GM23338 (cell line): Measurements from ENCODE around the gene FOXJ2. TPM values are rescaled to one million over a fixed set of nuclear protein-coding genes. Genes with fewer than 3 reads are reported as not detected.

Experiments used
- ATAC-seq: fragments of 200-7000 bp; cut with Tn5 transposase; 3 replicates; pipeline ENCODE4 v1.9.1; 2020
- DNase-seq: peaks from one replicate; pipeline ENCODE4 v3.0.0-alpha.2; 2015; ENCODE audit warnings: low spot score
- H2AFZ ChIP-seq: fragments of 200-600 bp; sonication (generic); 2 replicates; pipeline ENCODE4 v1.8.0; 2016; ENCODE audit warnings: antibody characterized with exemption, mild to moderate bottlenecking, moderate library complexity
- H3F3A ChIP-seq: fragments of 200-600 bp; sonication (generic); replicated peaks from 2 replicates; pipeline ENCODE4 v1.8.0; 2017; ENCODE audit warnings: antibody characterized with exemption, mixed run types, low read depth
- H3K27ac ChIP-seq: fragments of 200-600 bp; sonication (generic); 2 replicates; pipeline ENCODE4 v1.6.1; 2016; ENCODE audit warnings: low read depth
- H3K27me3 ChIP-seq: fragments of 200-600 bp; sonication (generic); 2 replicates; pipeline ENCODE4 v1.8.0; 2016; ENCODE audit warnings: mild to moderate bottlenecking, mixed run types, moderate library complexity; ENCODE audit not compliant: insufficient read depth
- H3K36me3 ChIP-seq: fragments of 200-600 bp; sonication (generic); 2 replicates; pipeline ENCODE4 v1.8.0; 2016; ENCODE audit warnings: mild to moderate bottlenecking; ENCODE audit not compliant: insufficient read depth
- H3K4me1 ChIP-seq: fragments of 200-600 bp; sonication (generic); 2 replicates; pipeline ENCODE4 v1.8.0; 2016; ENCODE audit warnings: mild to moderate bottlenecking, moderate library complexity; ENCODE audit not compliant: insufficient read depth
- H3K4me2 ChIP-seq: fragments of 200-600 bp; sonication (generic); 2 replicates; pipeline ENCODE4 v1.7.1; 2017; ENCODE audit warnings: mixed run types
- H3K4me3 ChIP-seq: fragments of 200-600 bp; sonication (generic); 2 replicates; pipeline ENCODE4 v1.6.1; 2016; ENCODE audit warnings: mixed run types
- H3K79me2 ChIP-seq: fragments of 200-600 bp; sonication (generic); replicated peaks from 2 replicates; pipeline ENCODE4 v1.8.0; 2017; ENCODE audit warnings: mild to moderate bottlenecking; ENCODE audit not compliant: insufficient read depth
- H3K9me2 ChIP-seq: fragments of 200-600 bp; sonication (generic); 2 replicates; pipeline ENCODE4 v1.8.0; 2017; ENCODE audit not compliant: insufficient read depth
- H4K20me1 ChIP-seq: fragments of 200-600 bp; sonication (generic); replicated peaks from 2 replicates; pipeline ENCODE4 v1.8.0; 2017; ENCODE audit warnings: mild to moderate bottlenecking; ENCODE audit not compliant: insufficient read depth
- H3K27ac Mint-ChIP-seq: 2 replicates; pipeline ENCODE4 v1.8.0; 2020; ENCODE audit warnings: inconsistent platforms, mild to moderate bottlenecking, moderate library complexity, mixed read lengths
- H3K27me3 Mint-ChIP-seq: 3 replicates; pipeline ENCODE4 v1.8.0; 2022; ENCODE audit warnings: low read depth, mild to moderate bottlenecking, moderate library complexity, mixed read lengths, inconsistent platforms; ENCODE audit not compliant: insufficient read depth, poor library complexity
- H3K36me3 Mint-ChIP-seq: 3 replicates; pipeline ENCODE4 v1.8.0; 2021; ENCODE audit warnings: low read depth, mild to moderate bottlenecking, inconsistent platforms, moderate library complexity, mixed read lengths
- H3K4me1 Mint-ChIP-seq: 3 replicates; pipeline ENCODE4 v1.8.0; 2020; ENCODE audit warnings: mild to moderate bottlenecking, inconsistent platforms, mixed read lengths
- H3K4me3 Mint-ChIP-seq: 3 replicates; pipeline ENCODE4 v1.8.0; 2021; ENCODE audit warnings: moderate library complexity, mild to moderate bottlenecking, inconsistent platforms, mixed read lengths
- H3K9me3 Mint-ChIP-seq: 3 replicates; pipeline ENCODE4 v1.8.0; 2020; ENCODE audit warnings: moderate library complexity, mild to moderate bottlenecking, inconsistent platforms, mixed read lengths
- CTCF ChIP-seq, 2 experiments: fragments of 200-600 bp in 1 of 2; sonication (generic) in 1 of 2; conservative IDR thresholded peaks; 2 replicates each; pipeline versions ENCODE4 v1.5.1 to v1.6.1; 2016 to 2017; ENCODE audit warnings: antibody characterized with exemption in 2 of 2, low read depth in 2 of 2, mild to moderate bottlenecking in 2 of 2, moderate library complexity in 1 of 2
- EZH2phosphoT487 ChIP-seq: fragments of 200-600 bp; sonication (generic); IDR thresholded peaks from one replicate; pipeline ENCODE4 v1.8.1; 2018; ENCODE audit warnings: antibody characterized with exemption; ENCODE audit not compliant: unreplicated experiment
- NANOG ChIP-seq: IDR thresholded peaks from 2 replicates; pipeline ENCODE4 v1.6.1; 2016; ENCODE audit warnings: antibody characterized with exemption, borderline replicate concordance
- REST ChIP-seq: IDR thresholded peaks from one replicate; pipeline ENCODE4 v1.6.1; 2018; ENCODE audit warnings: antibody characterized with exemption; ENCODE audit not compliant: unreplicated experiment
- ZNF114 ChIP-seq: fragments of 250-450 bp; sonication (Bioruptor Pico); IDR thresholded peaks from 2 replicates; pipeline ENCODE4 v1.5.0; 2020; ENCODE audit warnings: mild to moderate bottlenecking, moderate library complexity
- polyA plus RNA-seq: library from polyadenylated mRNA; unstranded; fragments of >200 nt; fragmentation: Nextera tagmentation; extraction: Ambion mirVana; gene quantifications from 2 replicates; pipeline ENCODE4 v1.2.1, GENCODE V29; 2016
- total RNA-seq: library from RNA; depleted of rRNA; stranded (reverse); fragments of >200 nt; shearing (Covaris generic); gene quantifications from 2 replicates; pipeline ENCODE4 v1.2.3, GENCODE V29; 2014

Gene FOXJ2
- total and polyA plus RNA-seq, 2 experiments from 2014 or later: 4.9 to 10.4 TPM

GRCh38 chr12:7985802-7986418, 46.6 kb upstream of the FOXJ2 start (continued):
- TF ChIP-seq CTCF (conservative IDR thresholded peaks at IDR 0.05; ENCODE audit: low read depth in 2 of 2) (no peak), EZH2phosphoT487 (no peak), ZNF114 (no peak)

- peaks cover 21% of the 10 kb centered on the region; the same call in 1 of the 2 replicates for H3K4me1 ChIP-seq
- TF ChIP-seq CTCF (conservative IDR thresholded peaks at IDR 0.05; ENCODE audit: low read depth in 2 of 2) (no peak), NANOG (no peak), REST (no peak)
- H3K4me3 ChIP-seq: no peak overlapping the region
- no peaks in the 10 kb centered on the region for H3K9me2 ChIP-seq
- no peak overlapping the region for H3K4me2 ChIP-seq
- Mint-ChIP-seq H3K4me1 (peaks cover 11% of the 10 kb centered on the region), H3K4me3 (no peak overlapping the region), H3K27ac (no peak overlapping the region), H3K27me3 (peaks cover 10% of the 10 kb centered on the region), H3K9me3 (no peaks in the 10 kb centered on the region; the same call in 2 of the 3 replicates), H3K36me3 (no peaks in the 10 kb centered on the region)
- H2AFZ ChIP-seq: peak overlapping the region; percentile 52; the same call in 1 of the 2 replicates
- no peaks in the 10 kb centered on the region for H3K36me3 ChIP-seq
- no peaks in the 10 kb centered on the region for H3F3A ChIP-seq
- H3K27me3 ChIP-seq: no peaks in the 10 kb centered on the region
- no peak for DNase-seq
- no peaks in the 10 kb centered on the region for H4K20me1 ChIP-seq
- H3K27ac ChIP-seq: no peak overlapping the region
- no peaks in the 10 kb centered on the region for H3K79me2 ChIP-seq
- no peak for ATAC-seq
These were observed 42.6 kb upstream of the FOXJ2 start for GRCh38 chr12:7989827-7990491.
